Activated naive CD4-positive, alpha-beta T cell treated with anti-CD3 and anti-CD28 coated beads for 36 hours (primary cell): Measurements from ENCODE around the gene FBXO9. TPM values are rescaled to one million over a fixed set of nuclear protein-coding genes. Genes with fewer than 3 reads are reported as not detected.

Experiments
- CTCF ChIA-PET: fragments of 350-600 bp; sonication (Branson Sonifier 250); formaldehyde crosslinking; loops from one replicate; lab custom pipeline; 2021; ENCODE audit warnings: antibody characterized with exemption; lab: Charles Lee
- DNase-seq: peaks from one replicate; pipeline ENCODE4 v3.0.0-alpha.2; 2020
- H3K27ac Mint-ChIP-seq: one replicate; pipeline ENCODE4 v1.8.0; 2021; ENCODE audit warnings: mild to moderate bottlenecking, mixed read lengths
- H3K27me3 Mint-ChIP-seq: one replicate; pipeline ENCODE4 v1.8.0; 2021; ENCODE audit warnings: low read depth, mixed read lengths
- H3K36me3 Mint-ChIP-seq: one replicate; pipeline ENCODE4 v1.8.0; 2021; ENCODE audit warnings: low read depth, mixed read lengths
- H3K4me1 Mint-ChIP-seq: one replicate; pipeline ENCODE4 v1.8.0; 2021; ENCODE audit warnings: low read depth, mixed read lengths
- H3K4me3 Mint-ChIP-seq: one replicate; pipeline ENCODE4 v1.8.0; 2021; ENCODE audit warnings: mild to moderate bottlenecking, moderate library complexity, mixed read lengths
- H3K9me3 Mint-ChIP-seq: one replicate; pipeline ENCODE4 v1.8.0; 2021; ENCODE audit warnings: mixed read lengths
- intact Hi-C: fragments of 100-400 bp; cut with micrococcal nuclease; formaldehyde crosslinking; loops from one replicate; pipeline ENCODE4 v1.15.1; 2023
- total RNA-seq, 2 experiments: library from RNA; stranded (reverse); gene quantifications; one replicate each; pipeline ENCODE4 v1.2.3, GENCODE V29; 2021

Gene FBXO9
- total RNA-seq, 2 experiments from 2014 or later, result 40.6 to 45.0 TPM

- Mint-ChIP-seq H3K27me3 (peaks cover 16% of the 10 kb centered on the region), H3K36me3 (no peaks in the 10 kb centered on the region), H3K4me1 (no peaks in the 10 kb centered on the region), H3K4me3 (no peak overlapping the region), H3K27ac (no peak overlapping the region), H3K9me3 (no peaks in the 10 kb centered on the region)
- intact Hi-C loops, result no loop called here
- no peak for DNase-seq
- CTCF ChIA-PET, result interaction anchor here (0.6 to 1.3 kb wide), 2 partner anchors 11 to 300 kb away, joined by 3 read pairs; no protein-coding TSS in a partner anchor
Observed at GRCh38 chr6:53128842-53129241, 63.6 kb downstream of the FBXO9 start.

- CTCF ChIA-PET, result interaction anchor here (1.1 to 1.2 kb wide), 2 partner anchors 21 to 362 kb away, joined by 3 read pairs; no protein-coding TSS in a partner anchor
Observed at GRCh38 chr6:53130569-53131290, 65.5 kb downstream of the FBXO9 start.

DNA sequence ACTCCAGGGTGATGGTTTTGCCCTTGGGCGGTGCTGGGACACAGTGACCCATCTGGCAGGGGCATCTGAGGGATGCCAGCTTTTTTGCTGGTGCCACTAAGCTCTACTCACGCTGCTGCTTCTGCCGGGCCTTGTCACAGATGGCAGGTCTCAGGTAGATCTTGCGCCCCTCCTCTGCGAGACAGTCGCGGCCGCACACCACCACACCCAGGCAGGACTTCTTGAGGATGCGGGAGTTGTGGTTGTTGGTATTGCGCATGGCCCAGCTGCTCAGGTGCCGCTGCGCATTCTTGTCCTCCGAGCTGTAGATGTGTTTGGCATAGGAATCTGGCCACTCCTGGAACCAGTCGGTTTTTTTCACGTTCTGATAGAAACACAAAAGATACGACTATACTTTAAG lies 68.8 kb downstream of the FBXO9 start:
- no peak overlapping the region for H3K4me3 Mint-ChIP-seq
- peaks cover 6% of the 10 kb centered on the region for H3K27me3 Mint-ChIP-seq
- CTCF ChIA-PET, result interaction anchor here (0.6 kb wide), 1 partner anchor 75 kb away, joined by 6 read pairs; no protein-coding TSS in a partner anchor

More at GRCh38 chr6:53130569-53131290, 65.5 kb downstream of the FBXO9 start:
- no peak for DNase-seq
- H3K4me1 Mint-ChIP-seq, result peaks cover 5% of the 10 kb centered on the region
- no peaks in the 10 kb centered on the region for H3K36me3 Mint-ChIP-seq
- no peak overlapping the region for H3K27ac Mint-ChIP-seq
- peaks cover 16% of the 10 kb centered on the region for H3K27me3 Mint-ChIP-seq
- no peak overlapping the region for H3K4me3 Mint-ChIP-seq
- intact Hi-C loops, result no loop called here
- H3K9me3 Mint-ChIP-seq, result no peaks in the 10 kb centered on the region

GRCh38 chr6:53134601-53135235 lies 69.5 kb downstream of the FBXO9 start:
- Mint-ChIP-seq H3K9me3 (no peaks in the 10 kb centered on the region), H3K4me1 (peaks cover 5% of the 10 kb centered on the region), H3K27ac (no peak overlapping the region), H3K4me3 (no peak overlapping the region), H3K36me3 (no peaks in the 10 kb centered on the region), H3K27me3 (peaks cover 3% of the 10 kb centered on the region)
- CTCF ChIA-PET, result no interaction called here
- DNase-seq, result peak; percentile 8
- intact Hi-C loops, result no loop called here

More for the DNA sequence above, 68.8 kb downstream of the FBXO9 start:
- H3K27ac Mint-ChIP-seq, result no peak overlapping the region
- H3K9me3 Mint-ChIP-seq, result no peaks in the 10 kb centered on the region
- DNase-seq, result no peak
- H3K4me1 Mint-ChIP-seq, result peaks cover 5% of the 10 kb centered on the region
- intact Hi-C loops, result no loop called here
- H3K36me3 Mint-ChIP-seq, result no peaks in the 10 kb centered on the region

- Mint-ChIP-seq H3K4me3 (no peak overlapping the region), H3K4me1 (peaks cover 5% of the 10 kb centered on the region), H3K9me3 (no peaks in the 10 kb centered on the region), H3K27ac (no peak overlapping the region), H3K36me3 (no peaks in the 10 kb centered on the region), H3K27me3 (peaks cover 2% of the 10 kb centered on the region)
- no peak for DNase-seq
- CTCF ChIA-PET, result no interaction called here
- intact Hi-C loops, result no loop called here
Observed at GRCh38 chr6:53136000-53136609, 70.9 kb downstream of the FBXO9 start.

DNA sequence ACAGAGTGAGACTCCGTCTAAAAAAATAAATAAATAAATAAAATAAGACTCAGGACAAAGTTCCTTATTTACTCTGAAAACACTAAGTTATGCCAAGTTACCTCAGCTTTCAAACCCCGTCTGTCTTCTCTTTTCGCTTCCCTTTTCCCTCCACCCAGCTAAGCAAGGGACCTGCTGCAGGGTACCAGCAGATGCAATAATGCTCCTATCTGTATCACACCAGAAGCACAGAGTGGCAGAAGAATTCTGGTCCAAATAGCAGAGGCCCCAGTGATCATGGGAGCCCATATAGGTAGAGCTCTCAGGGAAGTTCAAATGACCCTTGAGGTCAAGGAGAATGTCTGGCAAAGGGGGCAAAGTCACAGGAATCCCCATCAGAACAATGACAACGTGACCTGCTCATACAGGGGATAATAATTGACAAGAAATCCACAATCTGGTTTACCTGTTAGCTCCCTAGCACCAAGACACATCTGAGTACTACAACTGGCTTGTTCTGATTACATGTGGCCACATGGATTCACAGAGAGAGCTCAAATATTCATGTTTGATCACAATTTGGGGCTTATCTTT lies 74.7 kb downstream of the FBXO9 start:
- H3K4me1 Mint-ChIP-seq, result peaks cover under 1% of the 10 kb centered on the region
- no peaks in the 10 kb centered on the region for H3K27me3 Mint-ChIP-seq
- intact Hi-C loops, result no loop called here
- H3K27ac Mint-ChIP-seq, result no peak overlapping the region
- no peaks in the 10 kb centered on the region for H3K9me3 Mint-ChIP-seq
- no peak for DNase-seq
- CTCF ChIA-PET, result interaction anchor here (1.0 kb wide), 1 partner anchor 12 kb away, joined by 3 read pairs; no protein-coding TSS in a partner anchor
- no peaks in the 10 kb centered on the region for H3K36me3 Mint-ChIP-seq
- H3K4me3 Mint-ChIP-seq, result no peak overlapping the region

DNA sequence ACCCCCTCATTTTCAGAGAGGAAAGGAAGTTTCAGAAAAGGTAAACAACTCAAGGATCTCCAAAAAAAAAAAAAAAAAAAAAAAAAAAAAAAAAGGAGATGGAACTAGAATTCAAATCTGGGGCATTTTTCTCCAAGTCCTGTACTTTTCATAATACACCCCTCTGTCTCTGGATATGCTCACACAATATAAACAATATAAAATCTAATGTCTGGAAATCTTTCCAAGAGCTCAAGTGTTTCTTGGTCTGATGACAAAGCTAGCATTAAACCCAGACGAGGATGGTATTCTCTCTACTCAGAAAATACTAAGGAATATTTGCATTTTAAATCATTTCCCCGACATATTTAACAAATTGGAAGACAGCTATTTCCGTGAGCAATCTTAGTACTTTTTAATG lies 77.6 kb downstream of the FBXO9 start:
- H3K4me1 Mint-ChIP-seq, result no peaks in the 10 kb centered on the region
- H3K27me3 Mint-ChIP-seq, result no peaks in the 10 kb centered on the region
- H3K9me3 Mint-ChIP-seq, result no peaks in the 10 kb centered on the region
- intact Hi-C loops, result no loop called here
- no peaks in the 10 kb centered on the region for H3K36me3 Mint-ChIP-seq
- no peak overlapping the region for H3K4me3 Mint-ChIP-seq
- CTCF ChIA-PET, result interaction anchor here (0.6 kb wide), 1 partner anchor 417 kb away, joined by 3 read pairs; no protein-coding TSS in a partner anchor
- no peak overlapping the region for H3K27ac Mint-ChIP-seq
- DNase-seq, result no peak

DNA sequence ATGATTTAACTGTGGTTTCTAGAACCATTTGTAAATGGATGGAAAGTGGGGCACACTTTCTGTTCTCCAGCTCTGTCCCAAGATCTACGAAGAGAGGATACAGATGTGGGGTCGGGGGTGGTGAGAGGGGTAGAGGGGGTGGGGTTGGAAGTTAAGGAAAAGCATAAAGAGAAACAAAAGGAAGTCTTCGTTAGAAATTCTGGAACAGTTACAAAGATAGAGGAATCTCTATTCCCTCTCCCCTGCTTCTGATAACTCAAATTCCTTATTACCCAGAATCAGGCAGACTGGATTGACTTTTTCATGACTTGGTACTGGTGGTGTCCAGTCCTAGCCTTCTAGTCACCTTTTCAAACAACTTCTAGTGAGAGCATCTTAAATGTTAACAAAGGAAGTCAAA lies 78.5 kb downstream of the FBXO9 start:
- Mint-ChIP-seq H3K4me1 (no peaks in the 10 kb centered on the region), H3K27ac (no peak overlapping the region), H3K27me3 (no peaks in the 10 kb centered on the region), H3K9me3 (no peaks in the 10 kb centered on the region), H3K36me3 (no peaks in the 10 kb centered on the region), H3K4me3 (no peak overlapping the region)
- CTCF ChIA-PET, result interaction anchor here (0.6 kb wide), 2 partner anchors 283 to 310 kb away, joined by 3 read pairs; no protein-coding TSS in a partner anchor
- intact Hi-C loops, result no loop called here
- DNase-seq, result no peak

GRCh38 chr6:53144802-53145201 lies 79.6 kb downstream of the FBXO9 start:
- CTCF ChIA-PET, result no interaction called here
- Mint-ChIP-seq H3K36me3 (no peaks in the 10 kb centered on the region), H3K27me3 (no peaks in the 10 kb centered on the region), H3K27ac (no peak overlapping the region), H3K4me3 (no peak overlapping the region), H3K4me1 (no peaks in the 10 kb centered on the region), H3K9me3 (no peaks in the 10 kb centered on the region)
- no peak for DNase-seq
- intact Hi-C loops, result no loop called here

DNA sequence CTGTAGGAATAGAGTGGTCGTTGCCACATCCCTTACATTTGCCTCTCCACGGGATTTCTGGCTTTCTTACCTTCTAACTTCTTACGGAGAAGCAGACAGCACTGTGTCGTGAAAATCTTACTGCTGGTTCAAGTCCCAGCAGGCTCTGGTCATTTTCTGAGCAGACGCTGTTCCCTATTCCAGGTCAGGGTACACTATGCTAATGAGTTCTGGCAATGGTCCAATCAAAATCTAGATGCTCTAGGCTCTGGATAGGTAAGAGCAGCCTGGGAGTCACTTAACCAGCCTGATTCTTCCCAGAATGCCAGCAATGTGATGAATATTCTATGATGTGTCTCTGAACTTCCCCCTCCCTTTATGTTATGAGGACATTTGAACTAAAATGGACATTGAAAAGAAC lies 83.5 kb downstream of the FBXO9 start, which contains the start of gene GCM1:
GCM1 (minus strand) TSS at position 158 of the 400 bp plus-strand sequence. CDS start 3,209 bp downstream, outside the sequence.
- H3K27me3 Mint-ChIP-seq, result no peaks in the 10 kb centered on the region
- no peak within 1 kb of the TSS for H3K4me3 Mint-ChIP-seq
- CTCF ChIA-PET, result no interaction called here
- no peaks in the 10 kb centered on the region for H3K9me3 Mint-ChIP-seq
- no peak for DNase-seq
- intact Hi-C loops, result no loop called here
- no peak within 1 kb of the TSS for H3K27ac Mint-ChIP-seq
- H3K4me1 Mint-ChIP-seq, result no peaks in the 10 kb centered on the region
- no peaks in the 10 kb centered on the region for H3K36me3 Mint-ChIP-seq
